ENCODE data around the gene ZNF772.

DNA sequence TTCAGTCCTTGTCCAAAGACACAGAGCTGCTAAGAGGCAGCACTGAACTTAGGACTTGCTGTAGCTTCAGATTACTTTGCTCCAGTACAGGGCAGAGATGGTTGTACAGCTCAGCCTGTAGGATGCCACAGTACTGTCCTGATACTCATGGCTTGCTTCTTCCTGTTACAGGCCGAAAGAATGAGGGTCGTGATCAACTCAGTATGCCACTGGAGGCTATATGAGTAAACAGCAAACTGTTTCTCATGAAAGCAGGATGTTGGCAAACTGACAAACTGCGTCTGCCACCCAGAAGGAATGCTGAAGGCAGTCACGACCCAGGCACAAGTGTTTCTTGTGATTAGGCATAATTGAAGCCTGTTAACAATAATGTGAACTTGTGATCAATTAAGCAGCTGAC lies 39.4 kb downstream of the ZNF772 start:
- TF ChIP-seq POLR2A (IDR thresholded peaks at IDR 0.05; ENCODE audit: low read depth, low read length) (no peak), POLR2AphosphoS5 (IDR thresholded peaks at IDR 0.05; ENCODE audit: low read depth, low read length) (no peak)

Measured in GM12892 (cell line).